Thymus (tissue), 11 donors: ENCODE measurements around the gene GYPB. TPM values are rescaled to one million over a fixed set of nuclear protein-coding genes. Genes with fewer than 3 reads are reported as not detected.
"Not testable (repeated sequence)": the region's sequence is repeated elsewhere in the genome, so short reads cannot be mapped to it uniquely, and the experiment has no call there.

ENCODE experiments used
- DNase-seq, 9 donors: peaks; one replicate each; pipeline ENCODE4 v3.0.0-alpha.2; 2013; ENCODE audit warnings: low spot score in 9 of 9, low read depth in 6 of 9, missing footprints in 1 of 9
- H3K27ac ChIP-seq, 2 donors: one replicate each; pipeline ENCODE4 v1.5.1; 2013; ENCODE audit warnings: control low read depth in 1 of 2, low read depth in 1 of 2, low read length in 1 of 2, mild to moderate bottlenecking in 1 of 2, moderate library complexity in 1 of 2
- H3K27me3 ChIP-seq, 2 donors: one replicate each; pipeline ENCODE4 v1.5.1; 2013; ENCODE audit warnings: low read length in 1 of 2; ENCODE audit not compliant: control insufficient read depth in 2 of 2, insufficient read depth in 1 of 2
- H3K36me3 ChIP-seq, 2 donors: one replicate each; pipeline ENCODE4 v1.5.1; 2013; ENCODE audit warnings: low read length in 1 of 2, mild to moderate bottlenecking in 1 of 2, moderate library complexity in 1 of 2; ENCODE audit not compliant: control insufficient read depth in 2 of 2, insufficient read depth in 2 of 2
- H3K4me1 ChIP-seq, 2 donors: one replicate each; pipeline ENCODE4 v1.5.1; 2013; ENCODE audit warnings: low read length in 2 of 2; ENCODE audit not compliant: control insufficient read depth in 2 of 2, insufficient read depth in 2 of 2
- H3K4me3 ChIP-seq, 2 donors: one replicate each; pipeline ENCODE4 v1.5.1; 2013; ENCODE audit warnings: low read length in 2 of 2, control low read depth in 1 of 2, mild to moderate bottlenecking in 1 of 2
- H3K9me3 ChIP-seq, 2 donors: one replicate each; pipeline ENCODE4 v1.5.1; 2013; ENCODE audit warnings: low read length in 1 of 2, mild to moderate bottlenecking in 1 of 2; ENCODE audit not compliant: control insufficient read depth in 2 of 2, insufficient read depth in 1 of 2
- WGBS: extraction: QIAGEN DNeasy Blood & Tissue Kit; methylation state at CpG from one replicate; pipeline ENCODE4 v1.1.7; 2013; 5-methylcytosine and 5-hydroxymethylcytosine counted together
- polyA plus RNA-seq: library from polyadenylated mRNA; stranded (reverse); fragments of 200-250 nt; gene quantifications from one replicate; pipeline ENCODE4 v1.2.3, GENCODE V29; 2013
- total RNA-seq: library from RNA; stranded (reverse); fragments of 120-200 nt; gene quantifications from one replicate; pipeline ENCODE4 v1.2.4, GENCODE V29; 2013
- donor health status: healthy.

The GYPB gene
- total and polyA plus RNA-seq, 2 donors, result 0.25 to 4.6 TPM

- 89% methylated on average over 4 of the region's 4 CpGs for WGBS
These were observed 45.2 kb downstream of the GYPB start for GRCh38 chr4:143974021-143974420.

GRCh38 chr4:143961075-143961474 is 58.1 kb downstream of the GYPB start:
- DNase-seq, result peak in 1 of 9 donors; percentile 0
- H3K36me3 ChIP-seq, result no peaks in the 10 kb centered on the region
- H3K27ac ChIP-seq, result no peak overlapping the region
- H3K4me1 ChIP-seq, result peaks cover 0 to 5% of the 10 kb centered on the region in 2 donors
- H3K9me3 ChIP-seq, result no peaks in the 10 kb centered on the region
- H3K4me3 ChIP-seq, result no peak overlapping the region
- H3K27me3 ChIP-seq, result no peaks in the 10 kb centered on the region
- WGBS, result 46% methylated on average over 4 of the region's 4 CpGs

More at GRCh38 chr4:143974021-143974420, 45.2 kb downstream of the GYPB start:
- not testable (repeated sequence) for H3K4me3 ChIP-seq, H3K4me1 ChIP-seq, H3K27me3 ChIP-seq, H3K36me3 ChIP-seq, H3K27ac ChIP-seq, H3K9me3 ChIP-seq, DNase-seq

- DNase-seq, H3K4me1 ChIP-seq: not testable (repeated sequence)
- WGBS, result 80% methylated on average over 3 of the region's 3 CpGs
These were observed 63.9 kb downstream of the GYPB start for GRCh38 chr4:143955306-143955705.

GRCh38 chr4:143951458-143951972 is 67.7 kb downstream of the GYPB start:
- H3K27ac ChIP-seq, H3K4me1 ChIP-seq, H3K9me3 ChIP-seq, H3K27me3 ChIP-seq, H3K36me3 ChIP-seq, H3K4me3 ChIP-seq, DNase-seq: not testable (repeated sequence)

More at GRCh38 chr4:143955306-143955705, 63.9 kb downstream of the GYPB start:
- H3K9me3 ChIP-seq, H3K36me3 ChIP-seq, H3K27me3 ChIP-seq, H3K27ac ChIP-seq, H3K4me3 ChIP-seq: not testable (repeated sequence)

GRCh38 chr4:143950967-143951366 is 68.2 kb downstream of the GYPB start:
- H3K27ac ChIP-seq, H3K4me1 ChIP-seq, H3K27me3 ChIP-seq, DNase-seq, H3K9me3 ChIP-seq, H3K36me3 ChIP-seq, H3K4me3 ChIP-seq: not testable (repeated sequence)
- 98% methylated on average over 4 of the region's 4 CpGs for WGBS

- DNase-seq, H3K4me3 ChIP-seq, H3K9me3 ChIP-seq, H3K27me3 ChIP-seq, H3K36me3 ChIP-seq, H3K27ac ChIP-seq, H3K4me1 ChIP-seq: not testable (repeated sequence)
- WGBS, result 19% methylated on average over 1 of the region's 1 CpG
These were observed 69.0 kb downstream of the GYPB start for GRCh38 chr4:143950185-143950584.

- not testable (repeated sequence) for H3K4me1 ChIP-seq, DNase-seq, H3K27me3 ChIP-seq, H3K4me3 ChIP-seq, H3K36me3 ChIP-seq, H3K27ac ChIP-seq, H3K9me3 ChIP-seq
- WGBS, result 88% methylated on average over 1 of the region's 1 CpG
These were observed 71.7 kb downstream of the GYPB start for GRCh38 chr4:143947493-143947892.

Other genes with a start within 250 kb of the GYPB start
- 3.1 TPM for gene GYPE, start 113.8 kb downstream of the GYPB start, total RNA-seq
- 1.8 TPM for gene GYPE, start 113.8 kb downstream of the GYPB start, polyA plus RNA-seq
- 8.2 TPM for gene GYPA, start 121.3 kb upstream of the GYPB start, total RNA-seq
- gene GYPA, start 121.3 kb upstream of the GYPB start, polyA plus RNA-seq, result 0.11 TPM